Activated T-cell treated with anti-CD3 and anti-CD28 coated beads, Interleukin-2, amount 50 U/mL, for 72 hours (primary cell): ENCODE data around the gene LAPTM5. TPM values are rescaled to one million over a fixed set of nuclear protein-coding genes. Genes with fewer than 3 reads are reported as not detected.
A peak's percentile ranks its signal among the peaks of the same experiment; 100 is the strongest.

Experiments
- ATAC-seq, 2 donors: fragments of 150-1000 bp; cut with Tn5 transposase; replicated peaks in 1 of 2; 2 replicates each; pipeline ENCODE4 v1.10.0; 2021; ENCODE audit warnings: moderate library complexity in 2 of 2, mild to moderate bottlenecking in 1 of 2
- DNase-seq, 2 donors: peaks; one replicate each; pipeline ENCODE4 v3.0.0; 2021 to 2022; ENCODE audit warnings: mixed read lengths in 1 of 2
- H3K27ac Mint-ChIP-seq: one replicate; pipeline ENCODE4 v1.8.0; 2022; ENCODE audit warnings: mild to moderate bottlenecking, moderate library complexity, mixed read lengths
- H3K27me3 Mint-ChIP-seq: one replicate; pipeline ENCODE4 v1.8.0; 2022; ENCODE audit warnings: low read depth, mixed read lengths
- H3K36me3 Mint-ChIP-seq, 2 donors: one replicate each; pipeline ENCODE4 v1.8.0; 2022; ENCODE audit warnings: mixed read lengths in 2 of 2, mild to moderate bottlenecking in 1 of 2; ENCODE audit not compliant: insufficient read depth in 2 of 2
- H3K4me1 Mint-ChIP-seq: one replicate; pipeline ENCODE4 v1.8.0; 2022; ENCODE audit warnings: low read depth, mixed read lengths
- H3K4me3 Mint-ChIP-seq, 2 donors: one replicate each; pipeline ENCODE4 v1.8.0; 2022; ENCODE audit warnings: mild to moderate bottlenecking in 2 of 2, mixed read lengths in 2 of 2, moderate library complexity in 2 of 2
- H3K9me3 Mint-ChIP-seq, 2 donors: one replicate each; pipeline ENCODE4 v1.8.0; 2022; ENCODE audit warnings: mixed read lengths in 2 of 2
- total RNA-seq, 2 donors: library from RNA; stranded (reverse); gene quantifications; one replicate each; pipeline ENCODE4 v1.2.3, GENCODE V29; 2022

The LAPTM5 gene
- total RNA-seq, 2 donors from 2014 or later, result 220 to 281 TPM

DNA sequence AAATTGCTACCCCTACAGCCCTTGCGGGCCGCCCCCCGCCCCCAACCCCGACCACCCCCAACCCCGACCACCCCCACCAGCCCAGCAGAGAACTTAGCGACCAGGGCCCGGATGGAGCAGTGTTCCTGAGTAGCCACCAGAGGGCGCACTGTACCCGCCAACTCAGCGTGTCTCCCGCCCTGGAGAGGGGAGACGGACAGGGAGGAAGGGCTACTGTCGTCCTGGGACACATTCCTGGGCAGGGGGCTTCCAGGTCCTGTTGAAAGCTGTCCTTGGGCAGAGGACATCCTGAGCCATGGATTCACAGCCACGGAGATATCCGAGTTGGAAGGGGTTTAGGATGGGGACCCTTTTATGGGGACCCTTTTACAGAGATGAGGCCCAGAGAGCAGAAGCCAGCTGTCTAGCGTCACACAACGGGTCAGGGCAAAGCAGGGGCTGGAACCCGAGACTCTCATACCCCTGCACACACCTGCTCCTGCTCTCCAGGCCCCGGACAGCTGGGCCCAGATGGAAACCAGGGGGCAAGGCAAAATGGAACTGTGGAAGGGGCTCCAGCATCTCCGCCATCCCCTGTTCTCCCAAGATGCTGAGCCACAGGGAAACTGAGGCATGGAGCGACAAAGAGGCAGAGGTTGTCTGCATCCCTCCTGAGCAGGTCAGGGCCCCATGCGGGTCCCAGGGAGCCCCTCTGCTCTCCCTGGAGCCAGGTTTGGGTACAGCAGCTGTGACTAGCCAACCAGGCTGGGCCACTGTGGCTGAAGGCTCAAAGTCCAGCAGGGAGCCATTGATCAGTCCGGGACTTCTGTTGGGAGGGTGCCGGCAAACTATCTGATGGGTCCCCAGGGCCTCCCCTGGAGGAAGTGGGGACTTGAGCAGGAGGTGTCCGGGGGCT lies 25.0 kb upstream of the LAPTM5 start:
- Mint-ChIP-seq H3K27ac (no peak overlapping the region), H3K4me1 (peaks cover 15% of the 10 kb centered on the region), H3K9me3 (no peaks in the 10 kb centered on the region), H3K27me3 (peaks cover under 1% of the 10 kb centered on the region), H3K4me3 (peak overlapping the region in 1 of 2 donors; percentile 82), H3K36me3 (no peaks in the 10 kb centered on the region)
- peak; percentile 69 to 80 for DNase-seq
- ATAC-seq, result peak; percentile 66 to 79

- H3K27me3 Mint-ChIP-seq, result no peaks in the 10 kb centered on the region
- DNase-seq (no peak), ATAC-seq (no peak)
- peaks cover 15% of the 10 kb centered on the region for H3K4me1 Mint-ChIP-seq
- H3K36me3 Mint-ChIP-seq, result no peaks in the 10 kb centered on the region
- H3K27ac Mint-ChIP-seq, result no peak overlapping the region
- H3K4me3 Mint-ChIP-seq, result no peak overlapping the region
- no peaks in the 10 kb centered on the region for H3K9me3 Mint-ChIP-seq
Observed at GRCh38 chr1:30781906-30782305, 24.3 kb upstream of the LAPTM5 start.

DNA sequence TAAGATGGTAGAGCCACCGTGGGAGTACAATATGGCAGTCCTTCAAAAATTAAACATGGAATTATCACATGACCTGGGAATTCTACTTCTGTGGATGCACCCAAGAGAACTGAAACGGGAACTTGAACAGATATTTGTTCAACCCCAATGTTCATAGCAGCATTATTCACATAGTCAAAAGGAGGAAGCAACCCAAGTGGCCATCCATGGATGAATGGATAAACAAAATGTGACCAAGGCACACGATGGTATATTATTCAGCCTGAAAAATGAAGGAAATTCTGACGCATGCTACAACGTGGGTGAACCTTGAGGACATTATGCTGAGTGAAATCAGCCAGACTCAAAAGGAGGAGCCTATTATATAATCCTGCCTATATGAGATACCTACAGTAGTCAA lies 22.8 kb upstream of the LAPTM5 start:
- H3K27me3 Mint-ChIP-seq, result no peaks in the 10 kb centered on the region
- peaks cover 15% of the 10 kb centered on the region for H3K4me1 Mint-ChIP-seq
- H3K27ac Mint-ChIP-seq, result no peak overlapping the region

DNA sequence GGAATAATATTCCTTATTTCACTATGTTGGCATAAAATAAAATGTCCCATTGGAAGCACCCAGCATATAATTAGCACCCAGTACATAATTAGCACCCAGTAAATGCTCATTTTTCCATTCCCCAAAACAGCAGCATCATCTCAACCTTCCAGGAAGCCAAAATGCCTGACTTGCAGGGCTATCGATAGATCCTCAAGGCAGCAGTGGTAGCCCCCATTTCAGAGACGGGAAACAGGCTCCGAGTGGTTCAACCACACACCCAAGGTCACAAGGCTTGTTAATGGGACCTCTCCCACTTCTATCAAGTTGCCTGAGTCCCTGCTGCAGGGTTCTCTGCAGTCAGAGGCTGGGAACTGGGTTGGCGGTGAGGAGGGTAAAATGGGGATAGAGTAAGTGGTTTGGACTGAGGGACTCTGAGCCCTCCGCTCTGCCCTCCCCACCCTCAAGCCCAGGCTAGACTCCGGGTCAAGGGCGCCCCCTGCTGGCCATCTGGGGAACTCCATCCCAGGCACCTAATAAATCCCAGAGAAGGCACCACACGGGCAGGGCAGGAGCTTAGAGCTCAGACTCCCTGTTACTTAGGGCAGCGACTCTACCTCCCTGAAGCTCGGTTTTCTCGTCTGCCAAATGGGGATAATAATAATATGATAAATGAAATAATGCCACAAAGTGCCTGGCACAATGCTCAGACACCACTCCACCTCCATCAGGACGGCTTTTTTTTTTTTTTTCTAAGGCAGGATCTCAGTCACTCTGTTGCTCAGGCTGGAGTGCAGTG lies 21.9 kb upstream of the LAPTM5 start:
- ATAC-seq (peak; percentile 85), DNase-seq (peak; percentile 90 to 96)
- H3K36me3 Mint-ChIP-seq, result no peaks in the 10 kb centered on the region
- H3K4me1 Mint-ChIP-seq, result peaks cover 15% of the 10 kb centered on the region
- no peaks in the 10 kb centered on the region for H3K9me3 Mint-ChIP-seq
- H3K27ac Mint-ChIP-seq, result no peak overlapping the region
- H3K4me3 Mint-ChIP-seq, result no peak overlapping the region
- H3K27me3 Mint-ChIP-seq, result no peaks in the 10 kb centered on the region

More for the DNA sequence above, 22.8 kb upstream of the LAPTM5 start:
- H3K36me3 Mint-ChIP-seq, result no peaks in the 10 kb centered on the region
- ATAC-seq (no peak), DNase-seq (no peak)
- H3K9me3 Mint-ChIP-seq, result no peaks in the 10 kb centered on the region
- no peak overlapping the region for H3K4me3 Mint-ChIP-seq

DNA sequence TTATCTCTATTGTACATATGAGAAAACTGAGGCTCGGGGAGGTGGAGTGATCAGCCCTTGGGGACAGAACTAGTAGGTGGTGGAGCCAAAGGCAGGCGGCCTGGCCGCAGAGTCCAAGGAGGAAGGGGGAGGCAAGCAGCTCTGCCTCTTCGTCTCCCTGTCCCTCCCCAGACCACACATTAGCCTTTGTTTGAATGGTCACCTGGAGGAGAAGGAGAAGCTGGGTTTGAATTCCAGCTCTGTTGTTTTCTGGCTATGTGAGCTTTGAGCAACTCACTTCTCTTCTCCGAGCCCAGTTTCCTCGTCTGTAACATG lies 21.4 kb upstream of the LAPTM5 start:
- Mint-ChIP-seq H3K36me3 (no peaks in the 10 kb centered on the region), H3K27ac (no peak overlapping the region), H3K27me3 (no peaks in the 10 kb centered on the region), H3K9me3 (no peaks in the 10 kb centered on the region), H3K4me1 (peaks cover 15% of the 10 kb centered on the region), H3K4me3 (no peak overlapping the region)
- ATAC-seq, result no peak
- DNase-seq, result no peak

DNA sequence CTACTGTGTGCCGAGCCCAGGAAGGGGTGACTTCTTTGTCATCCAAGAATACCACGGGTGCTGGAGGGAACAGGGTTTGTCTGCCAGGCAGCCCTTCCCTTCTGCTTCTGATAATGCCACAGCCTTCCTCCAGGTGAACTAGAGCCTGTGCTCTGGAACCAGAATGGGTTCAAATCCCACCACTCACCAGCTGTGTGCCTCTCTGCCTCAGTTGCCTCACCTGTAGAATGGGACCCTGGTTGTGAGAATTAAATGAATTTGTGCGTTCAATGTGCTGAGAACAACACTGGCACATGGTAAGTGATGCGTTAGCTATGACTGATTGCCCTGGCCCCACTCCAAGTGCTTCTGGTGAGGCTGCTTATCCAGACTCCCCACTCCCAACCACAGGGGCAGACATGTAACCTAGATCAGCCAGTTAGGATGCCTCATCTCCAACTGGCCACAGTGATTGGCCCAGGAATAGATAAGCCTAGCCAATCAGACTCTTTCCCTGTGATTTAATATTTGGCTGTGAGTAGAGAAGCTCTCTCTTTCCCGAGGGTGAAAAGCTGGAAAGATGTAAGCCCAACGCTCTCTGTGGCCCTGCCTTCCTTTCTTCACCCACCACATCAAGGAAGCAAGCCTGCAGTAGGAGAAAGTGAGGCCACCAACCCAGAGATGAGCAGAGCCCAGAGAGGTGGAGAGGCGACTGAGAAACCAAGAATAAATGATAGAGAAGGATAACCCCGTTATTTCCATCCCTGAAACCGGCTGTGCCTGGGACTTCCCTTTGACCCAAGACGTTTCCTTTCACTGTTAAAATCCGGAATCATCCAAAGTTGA lies 20.8 kb upstream of the LAPTM5 start:
- H3K4me1 Mint-ChIP-seq, result peaks cover 15% of the 10 kb centered on the region
- H3K27me3 Mint-ChIP-seq, result no peaks in the 10 kb centered on the region
- H3K36me3 Mint-ChIP-seq, result no peaks in the 10 kb centered on the region
- H3K27ac Mint-ChIP-seq, result no peak overlapping the region
- H3K9me3 Mint-ChIP-seq, result no peaks in the 10 kb centered on the region
- ATAC-seq (peak; percentile 28 to 42), DNase-seq (peak in 1 of 2 donors; percentile 49)
- no peak overlapping the region for H3K4me3 Mint-ChIP-seq

DNA sequence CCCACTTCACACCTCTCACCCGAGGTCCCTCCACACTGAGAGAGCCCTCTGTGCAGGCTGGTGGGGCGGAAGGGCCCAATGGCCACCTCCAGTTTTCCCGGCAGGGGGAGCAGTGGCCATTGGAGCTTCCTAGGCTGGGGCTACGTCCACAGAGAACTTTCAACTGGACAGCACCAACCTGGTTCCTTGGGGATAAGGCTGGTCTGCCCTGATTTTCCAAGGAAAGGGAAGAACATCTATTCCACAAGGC lies 20.3 kb upstream of the LAPTM5 start:
- no peak overlapping the region for H3K4me3 Mint-ChIP-seq
- ATAC-seq, result no peak

DNA sequence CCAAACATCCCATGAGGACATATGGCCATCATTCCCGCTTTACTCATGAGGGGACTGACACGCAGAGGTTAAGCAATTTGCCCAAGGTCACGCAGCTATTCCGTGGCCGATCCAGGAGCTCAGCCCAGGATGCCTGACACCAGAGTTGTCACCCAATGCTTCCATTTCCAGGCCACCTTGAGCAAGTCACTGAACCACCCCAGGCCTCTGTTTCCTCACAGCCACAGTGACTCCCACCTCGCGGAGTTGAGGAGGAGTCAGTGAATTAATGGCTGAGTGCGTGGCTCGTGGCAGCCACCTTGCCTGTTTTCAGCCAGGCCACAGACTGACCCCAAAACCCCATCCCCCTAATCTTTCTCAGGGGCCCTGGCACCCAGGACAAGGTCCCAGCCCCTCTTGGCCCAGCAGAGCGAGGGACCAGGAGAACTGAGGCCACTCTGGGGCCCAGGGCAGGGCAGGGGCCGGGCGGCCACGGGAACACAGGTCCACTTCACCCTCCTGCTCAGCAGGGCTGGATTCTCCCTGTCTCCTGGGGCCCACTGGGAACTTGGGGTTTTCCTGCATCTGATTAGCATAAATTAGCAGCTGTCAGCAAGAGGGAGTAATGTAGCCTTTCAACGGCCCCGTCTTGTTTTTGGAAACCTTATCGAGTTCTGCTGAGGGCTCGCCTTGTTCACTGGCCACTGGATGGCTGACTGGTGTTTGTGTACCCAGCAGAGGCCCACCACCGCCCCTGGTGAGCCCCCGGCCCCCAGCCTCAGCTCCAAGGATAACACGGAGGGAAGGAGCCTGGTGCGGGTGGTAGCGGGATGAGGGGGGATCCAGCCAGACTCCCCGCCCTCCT lies 19.7 kb upstream of the LAPTM5 start:
- DNase-seq, result no peak
- peaks cover 15% of the 10 kb centered on the region for H3K4me1 Mint-ChIP-seq
- no peaks in the 10 kb centered on the region for H3K27me3 Mint-ChIP-seq
- ATAC-seq, result no peak
- no peaks in the 10 kb centered on the region for H3K9me3 Mint-ChIP-seq
- no peak overlapping the region for H3K27ac Mint-ChIP-seq
- H3K4me3 Mint-ChIP-seq, result no peak overlapping the region
- no peaks in the 10 kb centered on the region for H3K36me3 Mint-ChIP-seq

More for the DNA sequence above, 20.3 kb upstream of the LAPTM5 start:
- DNase-seq, result no peak
- no peaks in the 10 kb centered on the region for H3K9me3 Mint-ChIP-seq
- H3K27ac Mint-ChIP-seq, result no peak overlapping the region
- no peaks in the 10 kb centered on the region for H3K27me3 Mint-ChIP-seq
- H3K36me3 Mint-ChIP-seq, result no peaks in the 10 kb centered on the region
- H3K4me1 Mint-ChIP-seq, result peaks cover 15% of the 10 kb centered on the region

DNA sequence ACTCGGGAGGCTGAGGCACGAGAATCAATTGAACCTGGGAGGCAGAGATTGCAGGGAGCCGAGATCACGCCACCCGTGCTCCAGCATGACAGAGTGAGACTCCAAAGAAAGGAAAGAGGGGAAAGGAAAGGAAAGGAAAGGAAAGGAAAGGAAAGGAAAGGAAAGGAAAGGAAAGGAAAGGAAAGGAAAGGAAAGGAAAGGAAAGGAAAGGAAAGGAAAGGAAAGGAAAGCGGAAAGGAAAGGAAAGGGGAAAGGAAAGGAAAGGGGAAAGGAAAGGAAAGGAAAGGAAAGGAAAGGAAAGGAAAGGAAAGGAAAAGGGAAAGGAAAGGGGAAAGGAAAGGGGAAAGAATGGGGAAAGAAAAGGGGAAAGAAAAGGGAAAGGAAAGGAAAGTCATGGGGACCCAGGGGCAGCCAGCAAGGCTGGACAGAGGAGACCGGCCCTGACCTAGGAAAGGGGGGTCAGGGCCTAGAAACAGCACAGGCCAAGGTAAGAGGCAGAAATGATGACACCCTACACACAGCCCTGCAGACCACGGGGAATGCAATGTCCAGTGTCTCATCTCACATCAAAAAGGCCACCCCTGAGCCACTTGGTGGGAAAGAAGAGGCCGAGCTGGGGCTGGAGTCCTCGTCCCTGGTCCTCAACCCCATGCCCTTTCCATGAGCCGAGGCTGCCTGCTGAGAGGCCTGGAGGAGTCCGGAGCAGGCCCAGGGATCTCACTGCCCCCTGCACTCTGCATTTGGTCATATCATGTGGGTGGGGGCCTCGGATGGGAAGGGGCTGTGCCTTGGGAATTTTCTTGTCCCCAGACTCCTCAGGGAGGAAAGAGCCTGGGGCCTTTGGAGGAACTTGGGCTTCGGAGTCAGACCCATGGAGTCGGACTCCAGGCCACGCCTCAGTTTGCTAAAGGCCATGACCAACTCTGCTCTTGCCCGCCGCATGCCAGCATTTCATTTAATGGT lies 18.8 kb upstream of the LAPTM5 start:
- Mint-ChIP-seq H3K36me3 (no peaks in the 10 kb centered on the region), H3K4me1 (peaks cover 15% of the 10 kb centered on the region), H3K27ac (no peak overlapping the region), H3K4me3 (no peak overlapping the region), H3K9me3 (no peaks in the 10 kb centered on the region), H3K27me3 (no peaks in the 10 kb centered on the region)
- ATAC-seq (no peak), DNase-seq (no peak)

DNA sequence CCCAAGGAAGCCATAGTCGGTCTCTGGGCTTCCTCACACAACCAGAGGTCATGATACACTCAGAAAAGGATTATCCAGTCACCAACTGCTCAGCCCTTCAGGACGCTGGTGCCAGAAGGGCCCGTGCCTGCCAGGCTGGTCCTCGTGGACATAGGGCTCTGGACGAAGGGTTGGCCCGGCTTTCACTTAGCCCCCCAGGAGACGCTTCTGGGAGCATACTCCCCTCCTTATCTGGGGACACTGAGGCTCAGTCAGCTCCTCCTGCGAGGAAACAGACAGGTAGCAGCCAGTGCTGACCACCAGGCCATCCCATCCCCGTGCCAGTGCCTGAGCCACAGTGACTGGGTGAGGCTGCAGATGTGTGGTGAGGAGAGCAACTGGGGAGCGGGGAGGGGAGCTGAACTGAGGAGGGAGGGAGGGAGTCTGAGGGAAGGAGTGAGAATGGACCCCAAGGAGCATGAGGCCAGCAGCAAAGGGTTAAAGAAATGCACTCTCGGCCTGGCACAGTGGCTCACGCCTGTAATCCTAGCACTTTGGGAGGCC lies 17.9 kb upstream of the LAPTM5 start:
- H3K27ac Mint-ChIP-seq, result no peak overlapping the region
- no peak overlapping the region for H3K4me3 Mint-ChIP-seq
- peaks cover 15% of the 10 kb centered on the region for H3K4me1 Mint-ChIP-seq
- DNase-seq (no peak), ATAC-seq (no peak)
- H3K36me3 Mint-ChIP-seq, result no peaks in the 10 kb centered on the region
- H3K9me3 Mint-ChIP-seq, result no peaks in the 10 kb centered on the region
- no peaks in the 10 kb centered on the region for H3K27me3 Mint-ChIP-seq

GRCh38 chr1:30774550-30775432 lies 17.2 kb upstream of the LAPTM5 start:
- Mint-ChIP-seq H3K36me3 (no peaks in the 10 kb centered on the region), H3K27ac (no peak overlapping the region), H3K4me1 (peaks cover 15% of the 10 kb centered on the region), H3K27me3 (no peaks in the 10 kb centered on the region), H3K9me3 (no peaks in the 10 kb centered on the region), H3K4me3 (no peak overlapping the region)
- ATAC-seq, result no peak
- no peak for DNase-seq
